Endothelial cell of umbilical vein (primary cell): Measurements from ENCODE around the gene WTAP. TPM values are rescaled to one million over a fixed set of nuclear protein-coding genes. Genes with fewer than 3 reads are reported as not detected.

ENCODE experiments used
- BruUV-seq: library from RNA; stranded (reverse); fragments of 400-500 nt; replicated peaks from 2 replicates; lab custom pipeline; 2021; lab: Mats Ljungman, UMichigan
- CTCF ChIA-PET: fragments of 300-600, 350-600 bp; sonication (Branson Sonifier 250); formaldehyde crosslinking; loops from one replicate; lab custom pipeline; 2021; ENCODE audit warnings: antibody characterized with exemption, inconsistent platforms; lab: Charles Lee
- POLR2A ChIA-PET: fragments of 300-600, 350-600 bp; sonication (Branson Sonifier 250); formaldehyde crosslinking; loops from one replicate; lab custom pipeline; 2021; ENCODE audit warnings: antibody characterized with exemption, inconsistent platforms; lab: Charles Lee
- DNase-seq: peaks from one replicate; pipeline ENCODE4 v3.0.0-alpha.2; 2011; ENCODE audit warnings: low read depth, low spot score
- FAIRE-seq: peaks from 2 replicates; lab custom pipeline; 2011; peaks lifted over from hg19 to GRCh38; lab: Jason Lieb, UNC
- H2AFZ ChIP-seq: 2 replicates; pipeline ENCODE4 v1.6.0; 2012; ENCODE audit warnings: low read depth, low read length, control low read depth, inconsistent platforms
- H3K27ac ChIP-seq: 2 replicates; pipeline ENCODE4 v1.5.1; 2011; ENCODE audit warnings: low read depth, mild to moderate bottlenecking, control low read depth, low read length, moderate library complexity; ENCODE audit not compliant: insufficient read depth
- H3K27me3 ChIP-seq, 2 experiments: 2 replicates each; pipeline versions ENCODE4 v1.6.0 to v1.6.1; 2011; ENCODE audit warnings: low read length in 2 of 2, mixed read lengths in 1 of 2; ENCODE audit not compliant: control insufficient read depth in 2 of 2, insufficient read depth in 2 of 2
- H3K36me3 ChIP-seq, 2 experiments: 2 replicates in 1 of 2; 3 replicates in 1 of 2; pipeline ENCODE4 v1.5.1; 2011; ENCODE audit warnings: low read length in 2 of 2, mild to moderate bottlenecking in 1 of 2, moderate library complexity in 1 of 2; ENCODE audit not compliant: control insufficient read depth in 2 of 2, insufficient read depth in 2 of 2; ENCODE audit errors: extremely low read depth in 1 of 2
- H3K4me1 ChIP-seq: 3 replicates; pipeline ENCODE4 v1.5.1; 2011; ENCODE audit warnings: mild to moderate bottlenecking, low read length; ENCODE audit not compliant: control insufficient read depth, insufficient read depth; ENCODE audit errors: extremely low read depth
- H3K4me2 ChIP-seq: 2 replicates; pipeline ENCODE4 v1.6.1; 2011; ENCODE audit warnings: low read length, control low read depth, mixed read lengths; ENCODE audit not compliant: insufficient read depth
- H3K4me3 ChIP-seq, 3 experiments: fragments of 200-600 bp in 1 of 3; sonication (generic), shearing (Covaris generic) in 1 of 3; replicated peaks in 1 of 3; 2 replicates each; pipeline ENCODE4 v1.5.1; 2011 to 2016; ENCODE audit warnings: control low read depth in 3 of 3, low read length in 3 of 3, mild to moderate bottlenecking in 2 of 3, inconsistent platforms in 1 of 3, low read depth in 1 of 3, moderate library complexity in 1 of 3; ENCODE audit not compliant: insufficient read depth in 1 of 3
- H3K79me2 ChIP-seq: 2 replicates; pipeline ENCODE4 v1.6.0; 2012; ENCODE audit warnings: low read length, inconsistent platforms; ENCODE audit not compliant: control insufficient read depth, insufficient read depth
- H3K9ac ChIP-seq: replicated peaks from 2 replicates; pipeline ENCODE3; 2011; ENCODE audit warnings: low read length, control low read depth; ENCODE audit not compliant: insufficient read depth; ENCODE audit errors: extremely low read depth
- H3K9me1 ChIP-seq: replicated peaks from 3 replicates; pipeline ENCODE4 v1.6.0; 2011; ENCODE audit warnings: mild to moderate bottlenecking, low read length; ENCODE audit not compliant: control insufficient read depth, insufficient read depth; ENCODE audit errors: extremely low read depth
- H3K9me3 ChIP-seq: replicated peaks from 2 replicates; pipeline ENCODE4 v1.5.1; 2012; ENCODE audit warnings: low read length, inconsistent platforms; ENCODE audit not compliant: control insufficient read depth, insufficient read depth
- H4K20me1 ChIP-seq: replicated peaks from 2 replicates; pipeline ENCODE3; 2011; ENCODE audit warnings: mild to moderate bottlenecking, low read length; ENCODE audit not compliant: control insufficient read depth, insufficient read depth; ENCODE audit errors: extremely low read depth
- EZH2 ChIP-seq: IDR thresholded peaks from 2 replicates; pipeline ENCODE4 v1.6.1; 2012; ENCODE audit warnings: borderline replicate concordance, low read depth, mild to moderate bottlenecking, moderate library complexity, low read length, inconsistent platforms; ENCODE audit not compliant: severe bottlenecking
- FOS ChIP-seq: IDR thresholded peaks from 2 replicates; pipeline ENCODE4 v1.6.1; 2011; ENCODE audit warnings: mild to moderate bottlenecking, low read length, moderate library complexity, borderline replicate concordance; ENCODE audit not compliant: insufficient read depth
- GATA2 ChIP-seq: IDR thresholded peaks from 2 replicates; pipeline ENCODE4 v1.7.0; 2011; ENCODE audit warnings: low read depth, mild to moderate bottlenecking, moderate library complexity, mixed read lengths, low read length; ENCODE audit not compliant: insufficient read length, insufficient read depth
- JUN ChIP-seq: IDR thresholded peaks from 2 replicates; pipeline ENCODE4 v1.6.1; 2011; ENCODE audit warnings: borderline replicate concordance, low read depth; ENCODE audit not compliant: insufficient read length, insufficient read depth
- MYC ChIP-seq: IDR thresholded peaks from one replicate; pipeline ENCODE4 v1.6.1; 2011; ENCODE audit warnings: mild to moderate bottlenecking, low read depth, low read length
- POLR2A ChIP-seq: IDR thresholded peaks from 2 replicates; pipeline ENCODE4 v1.6.1; 2012; ENCODE audit warnings: low read depth, mild to moderate bottlenecking, control low read depth, low read length
- POLR2AphosphoS5 ChIP-seq: IDR thresholded peaks from 2 replicates; pipeline ENCODE4 v1.6.1; 2012; ENCODE audit warnings: low read depth, mild to moderate bottlenecking, control low read depth, low read length, moderate library complexity; ENCODE audit not compliant: insufficient read depth
- dilution Hi-C: fragments of 300-500 bp; cut with MboI; formaldehyde crosslinking; loops from one replicate; pipeline ENCODE4 v1.15.0; 2019; ENCODE audit warnings: low sequenced_read_pairs; ENCODE audit not compliant: extremely low pct_ligation_motif_present
- intact Hi-C: fragments of 100-400 bp; cut with micrococcal nuclease; formaldehyde crosslinking; loops from one replicate; pipeline ENCODE4 v1.10.0; 2022
- polyA plus RNA-seq, 4 experiments: library from polyadenylated mRNA; depleted of rRNA in 3 of 4; stranded (reverse) in 3 of 4; unstranded in 1 of 4; fragments of >200 nt; gene quantifications; 2 replicates each; pipeline versions ENCODE4 v1.2.1 to v1.2.3, GENCODE V29; 2011 to 2012; ENCODE audit warnings: missing spikeins in 1 of 4
- total RNA-seq: library from RNA; stranded (reverse); gene quantifications from 2 replicates; pipeline ENCODE4 v1.2.3, GENCODE V29; 2021
- TF ChIP-seq, protein P1 (sequence below), 2 donors: IDR thresholded peaks; 1 replicate in 1 of 2; 2 replicates in 1 of 2; pipeline ENCODE4 v1.5.1; 2011; ENCODE audit warnings: low read length in 2 of 2, mild to moderate bottlenecking in 2 of 2, moderate library complexity in 2 of 2, control low read depth in 1 of 2, inconsistent platforms in 1 of 2, low read depth in 1 of 2; ENCODE audit not compliant: insufficient read depth in 1 of 2; ENCODE audit errors: extremely low read depth in 1 of 2
- TF ChIP-seq, protein P2 (sequence below): IDR thresholded peaks from 2 replicates; pipeline ENCODE4 v1.6.1; 2011; ENCODE audit not compliant: insufficient read depth, insufficient read length

WTAP gene
- total and polyA plus RNA-seq, 2 donors (not counting 3 experiments of a cell fraction or from before 2014, with no cell fraction given) = 21.7 to 81.6 TPM

DNA sequence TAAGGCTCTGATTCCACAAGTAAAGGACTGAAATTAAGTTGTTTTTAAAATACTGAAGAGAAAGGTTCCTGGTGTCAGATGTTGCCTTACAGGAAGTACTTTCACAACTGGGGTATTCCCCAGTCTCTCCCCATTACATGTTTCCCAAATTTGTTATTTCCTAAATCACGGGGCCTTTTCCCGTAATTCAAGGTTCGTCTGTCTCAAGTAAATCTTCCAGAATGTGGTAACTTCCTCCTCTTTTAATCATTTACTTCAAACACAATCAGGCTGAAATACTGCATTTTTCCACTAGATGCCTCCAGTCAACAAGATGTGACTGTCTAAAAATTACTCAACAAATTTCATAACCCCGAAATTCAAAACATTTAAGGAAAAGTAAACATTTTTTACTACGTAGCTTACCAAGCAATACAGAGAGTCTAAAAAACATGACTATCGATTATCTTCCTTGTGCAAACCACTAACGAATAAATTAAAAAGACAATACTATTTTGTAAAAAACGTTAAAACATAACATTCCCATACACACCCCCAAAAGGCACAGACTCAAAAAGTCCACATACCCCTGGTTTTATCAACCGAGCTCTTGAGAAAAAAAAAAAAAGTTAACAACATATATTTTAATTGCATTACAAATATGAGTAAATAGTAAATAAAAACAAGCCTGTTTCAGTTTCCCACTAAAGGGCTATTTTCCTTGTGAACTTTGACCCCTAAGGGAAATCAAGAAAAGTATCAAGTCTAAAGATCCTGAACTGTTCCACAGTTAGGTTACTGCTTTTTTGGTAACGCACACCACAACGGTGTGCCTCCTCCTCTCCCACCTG, 36.0 kb upstream of the WTAP start:
- BruUV-seq = no TSS peak
- intact Hi-C loops = loop anchor here (1.0 to 10.0 kb wide), 4 partner anchors 71 to 843 kb away; partner anchors contain the start of gene ACAT2
- H2AFZ ChIP-seq = peak overlapping the region; percentile 28
- no peaks in the 10 kb centered on the region for H3K9me3 ChIP-seq
- peak overlapping the region; percentile 86 for H3K4me2 ChIP-seq
- peak; percentile 92 for DNase-seq
- FAIRE-seq = peak; percentile 69
- TF ChIP-seq, protein P1, sequence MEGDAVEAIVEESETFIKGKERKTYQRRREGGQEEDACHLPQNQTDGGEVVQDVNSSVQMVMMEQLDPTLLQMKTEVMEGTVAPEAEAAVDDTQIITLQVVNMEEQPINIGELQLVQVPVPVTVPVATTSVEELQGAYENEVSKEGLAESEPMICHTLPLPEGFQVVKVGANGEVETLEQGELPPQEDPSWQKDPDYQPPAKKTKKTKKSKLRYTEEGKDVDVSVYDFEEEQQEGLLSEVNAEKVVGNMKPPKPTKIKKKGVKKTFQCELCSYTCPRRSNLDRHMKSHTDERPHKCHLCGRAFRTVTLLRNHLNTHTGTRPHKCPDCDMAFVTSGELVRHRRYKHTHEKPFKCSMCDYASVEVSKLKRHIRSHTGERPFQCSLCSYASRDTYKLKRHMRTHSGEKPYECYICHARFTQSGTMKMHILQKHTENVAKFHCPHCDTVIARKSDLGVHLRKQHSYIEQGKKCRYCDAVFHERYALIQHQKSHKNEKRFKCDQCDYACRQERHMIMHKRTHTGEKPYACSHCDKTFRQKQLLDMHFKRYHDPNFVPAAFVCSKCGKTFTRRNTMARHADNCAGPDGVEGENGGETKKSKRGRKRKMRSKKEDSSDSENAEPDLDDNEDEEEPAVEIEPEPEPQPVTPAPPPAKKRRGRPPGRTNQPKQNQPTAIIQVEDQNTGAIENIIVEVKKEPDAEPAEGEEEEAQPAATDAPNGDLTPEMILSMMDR (IDR thresholded peaks at IDR 0.05; ENCODE audit: extremely low read depth in 1 of 2, insufficient read depth in 1 of 2, low read depth in 1 of 2, low read length in 2 of 2) = peak; percentile 45 to 57
- TF ChIP-seq EZH2 (no peak), GATA2 (no peak), JUN (peak; percentile 11), FOS (no peak), POLR2A (no peak), MYC (no peak), POLR2AphosphoS5 (no peak)
- TF ChIP-seq, protein P2, sequence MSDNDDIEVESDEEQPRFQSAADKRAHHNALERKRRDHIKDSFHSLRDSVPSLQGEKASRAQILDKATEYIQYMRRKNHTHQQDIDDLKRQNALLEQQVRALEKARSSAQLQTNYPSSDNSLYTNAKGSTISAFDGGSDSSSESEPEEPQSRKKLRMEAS = no peak
- peak overlapping the region; percentile 43 for H3K9ac ChIP-seq
- no peaks in the 10 kb centered on the region for H3K27me3 ChIP-seq
- H3K4me1 ChIP-seq = peaks cover 27% of the 10 kb centered on the region
- peak overlapping the region in 2 of 3 experiments; percentile 58 to 78 for H3K4me3 ChIP-seq
- H3K79me2 ChIP-seq = peaks cover 13% of the 10 kb centered on the region
- H3K9me1 ChIP-seq = no peaks in the 10 kb centered on the region
- H3K27ac ChIP-seq = peak overlapping the region; percentile 30
- POLR2A ChIA-PET = interaction anchor here (0.5 to 2.4 kb wide), 3 partner anchors 36 to 1583 kb away, joined by 3 to 18 read pairs (median 3); partner anchors contain the start of genes AGPAT4 and WTAP
- dilution Hi-C loops = no loop called here
- CTCF ChIA-PET = interaction anchor here (0.7 to 2.3 kb wide), 17 partner anchors 9 to 517 kb away, joined by 3 to 15 read pairs (median 5); partner anchors contain the start of genes MRPL18, TCP1 and WTAP
- no peaks in the 10 kb centered on the region for H4K20me1 ChIP-seq
- peaks cover 2 to 3% of the 10 kb centered on the region in 2 experiments for H3K36me3 ChIP-seq
